Keratinocyte (primary cell): Measurements from ENCODE around the gene AP2A2.

ENCODE experiments used
- CTCF ChIP-seq, 3 experiments: IDR thresholded peaks in 1 of 3; conservative IDR thresholded peaks in 1 of 3; optimal IDR thresholded peaks in 1 of 3; 2 replicates in 2 of 3; 3 replicates in 1 of 3; pipeline versions ENCODE3 to v1.5.1; 2011; ENCODE audit warnings: low read length in 3 of 3, mild to moderate bottlenecking in 3 of 3, moderate library complexity in 2 of 3, control low read depth in 1 of 3, inconsistent platforms in 1 of 3; ENCODE audit not compliant: insufficient read depth in 2 of 3; ENCODE audit errors: extremely low read depth in 1 of 3
- EZH2 ChIP-seq: IDR thresholded peaks from one replicate; pipeline ENCODE4 v1.6.1; 2012; ENCODE audit warnings: inconsistent platforms, mild to moderate bottlenecking, low read length, moderate library complexity

GRCh38 chr11:928786-929185 is 3.1 kb downstream of the AP2A2 start:
- TF ChIP-seq CTCF (optimal IDR thresholded peaks at IDR 0.05 in 1 of 3, IDR thresholded peaks at IDR 0.05 in 1 of 3, conservative IDR thresholded peaks at IDR 0.05 in 1 of 3; ENCODE audit: extremely low read depth in 1 of 3, insufficient read depth in 2 of 3, low read length in 3 of 3) (no peak), EZH2 (no peak)
